Neutrophil (primary cell): ENCODE results near the gene UBE2L5.

ENCODE experiments used
- H3K27ac ChIP-seq: fragments of 200-600 bp; sonication (generic); 2 replicates; pipeline ENCODE4 v1.5.1; 2016; ENCODE audit warnings: mild to moderate bottlenecking, moderate library complexity
- H3K27me3 ChIP-seq: fragments of 200-600 bp; sonication (generic); 2 replicates; pipeline ENCODE4 v1.6.0; 2016; ENCODE audit warnings: mild to moderate bottlenecking
- H3K36me3 ChIP-seq: fragments of 200-600 bp; sonication (generic); 2 replicates; pipeline ENCODE4 v1.5.1; 2017
- H3K4me1 ChIP-seq, 2 experiments: fragments of 200-600 bp in 1 of 2; sonication (generic) in 1 of 2; 1 replicate in 1 of 2; 2 replicates in 1 of 2; pipeline versions ENCODE4 v1.5.1 to v1.6.1; 2013 to 2016; ENCODE audit warnings: low read depth in 1 of 2, low read length in 1 of 2, mild to moderate bottlenecking in 1 of 2, moderate library complexity in 1 of 2; ENCODE audit not compliant: control insufficient read depth in 1 of 2, insufficient read depth in 1 of 2
- H3K4me3 ChIP-seq, 2 experiments: fragments of 200-600 bp in 1 of 2; sonication (generic) in 1 of 2; 1 replicate in 1 of 2; 2 replicates in 1 of 2; pipeline ENCODE4 v1.5.1; 2013 to 2016; ENCODE audit warnings: low read depth in 1 of 2, low read length in 1 of 2, mild to moderate bottlenecking in 1 of 2, moderate library complexity in 1 of 2
- H3K9me3 ChIP-seq: fragments of 200-600 bp; sonication (generic); 2 replicates; pipeline ENCODE4 v1.5.1; 2016
- CTCF ChIP-seq: fragments of 200-600 bp; sonication (generic); IDR thresholded peaks from 2 replicates; pipeline ENCODE4 v1.5.1; 2016; ENCODE audit warnings: antibody characterized with exemption

Gene UBE2L5

DNA sequence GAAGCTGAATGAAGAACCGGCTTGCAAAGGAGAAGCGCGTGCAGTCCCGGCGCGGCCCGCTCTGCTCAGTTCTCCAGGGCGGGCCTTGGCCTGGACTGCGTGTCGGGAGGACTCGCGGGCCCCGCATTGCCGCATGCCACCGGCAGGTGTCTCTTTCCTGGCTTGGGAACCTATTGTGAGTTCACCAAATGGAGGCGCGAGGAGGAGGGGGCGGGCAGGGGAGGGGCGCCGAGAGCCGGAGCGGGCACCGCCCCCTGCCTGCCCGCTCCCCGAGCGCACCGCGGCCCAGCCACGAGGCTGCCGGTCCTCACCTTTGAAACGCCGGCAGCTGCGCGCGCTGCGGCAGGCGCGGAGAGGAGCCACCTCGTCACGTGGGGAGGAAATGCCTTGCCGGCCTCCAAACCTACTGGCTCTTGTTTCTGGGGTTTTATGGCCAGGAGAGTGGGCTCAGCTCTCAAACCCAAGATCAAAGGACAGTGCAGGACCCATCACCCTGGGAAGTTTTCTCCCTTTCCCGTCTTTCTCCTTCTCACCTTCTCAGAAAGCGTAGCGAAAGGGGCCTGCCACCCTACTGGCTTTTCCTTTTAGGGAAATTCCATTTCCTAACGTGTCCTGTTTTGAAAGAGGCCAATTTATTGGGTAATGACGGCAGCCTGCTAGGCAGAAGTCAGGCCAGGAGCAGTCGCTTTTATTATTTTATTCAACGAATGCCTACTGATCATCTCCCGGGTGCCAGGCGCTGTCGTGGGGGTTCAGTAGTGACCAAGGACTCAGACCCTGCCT lies 13.8 kb upstream of the UBE2L5 start:
- Histone ChIP-seq H3K4me3 (peak overlapping the region; percentile 74 to 79), H3K9me3 (no peaks in the 10 kb centered on the region), H3K36me3 (no peaks in the 10 kb centered on the region), H3K27me3 (no peaks in the 10 kb centered on the region), H3K27ac (peak overlapping the region; percentile 85), H3K4me1 (peaks cover 48 to 49% of the 10 kb centered on the region in 2 experiments)
- peak; percentile 99 for TF ChIP-seq CTCF

- Histone ChIP-seq H3K36me3 (no peaks in the 10 kb centered on the region), H3K27me3 (no peaks in the 10 kb centered on the region), H3K4me3 (no peak overlapping the region), H3K4me1 (peaks cover 63% of the 10 kb centered on the region in 2 experiments), H3K9me3 (no peaks in the 10 kb centered on the region), H3K27ac (peak overlapping the region; percentile 85)
- TF ChIP-seq CTCF = no peak
These were observed 12.2 kb upstream of the UBE2L5 start for GRCh38 chr13:30409886-30410704.

- Histone ChIP-seq H3K4me1 (peaks cover 63% of the 10 kb centered on the region in 2 experiments), H3K9me3 (no peaks in the 10 kb centered on the region), H3K4me3 (no peak overlapping the region), H3K27me3 (no peaks in the 10 kb centered on the region), H3K36me3 (no peaks in the 10 kb centered on the region), H3K27ac (peak overlapping the region; percentile 85)
- no peak for TF ChIP-seq CTCF
These were observed 11.6 kb upstream of the UBE2L5 start for GRCh38 chr13:30410705-30411125.

DNA sequence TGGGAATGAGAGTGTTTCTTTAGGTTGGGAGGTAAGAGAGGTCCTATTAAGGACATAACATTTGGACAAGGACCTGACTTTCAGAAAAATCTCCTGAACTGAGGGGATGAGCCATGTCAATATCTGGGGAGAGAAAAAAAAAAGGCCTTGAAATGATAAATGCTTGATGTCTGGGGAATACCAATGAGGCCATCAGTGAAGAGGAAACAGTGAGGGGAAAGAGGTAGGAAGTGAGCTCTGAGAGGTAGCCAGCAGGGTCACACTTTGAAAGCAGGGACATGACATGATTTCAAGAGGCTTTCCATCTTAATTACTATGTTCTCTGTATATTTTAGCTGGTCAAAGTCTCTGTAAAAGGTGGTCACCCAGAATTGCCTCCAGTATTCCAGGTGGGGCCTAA lies 9.9 kb upstream of the UBE2L5 start:
- Histone ChIP-seq H3K4me3 (no peak overlapping the region), H3K4me1 (peaks cover 63% of the 10 kb centered on the region in 2 experiments), H3K36me3 (no peaks in the 10 kb centered on the region), H3K27ac (no peak overlapping the region), H3K27me3 (no peaks in the 10 kb centered on the region), H3K9me3 (no peaks in the 10 kb centered on the region)
- TF ChIP-seq CTCF = no peak

GRCh38 chr13:30413842-30414241 lies 8.5 kb upstream of the UBE2L5 start:
- peaks cover 54% of the 10 kb centered on the region in 2 experiments for H3K4me1 ChIP-seq
- H3K27ac ChIP-seq = peak overlapping the region; percentile 61
- no peaks in the 10 kb centered on the region for H3K36me3 ChIP-seq
- H3K9me3 ChIP-seq = no peaks in the 10 kb centered on the region
- H3K27me3 ChIP-seq = no peaks in the 10 kb centered on the region
- H3K4me3 ChIP-seq = no peak overlapping the region
- no peak for TF ChIP-seq CTCF
